HG03135 (cell line): ENCODE data around the gene NSG1.

Experiments
- ATAC-seq: cut with Tn5 transposase; IDR thresholded peaks from one replicate; pipeline ENCODE4 v1.9.1; 2021; ENCODE audit warnings: mild to moderate bottlenecking, moderate library complexity; ENCODE audit not compliant: unreplicated experiment

Gene NSG1

DNA sequence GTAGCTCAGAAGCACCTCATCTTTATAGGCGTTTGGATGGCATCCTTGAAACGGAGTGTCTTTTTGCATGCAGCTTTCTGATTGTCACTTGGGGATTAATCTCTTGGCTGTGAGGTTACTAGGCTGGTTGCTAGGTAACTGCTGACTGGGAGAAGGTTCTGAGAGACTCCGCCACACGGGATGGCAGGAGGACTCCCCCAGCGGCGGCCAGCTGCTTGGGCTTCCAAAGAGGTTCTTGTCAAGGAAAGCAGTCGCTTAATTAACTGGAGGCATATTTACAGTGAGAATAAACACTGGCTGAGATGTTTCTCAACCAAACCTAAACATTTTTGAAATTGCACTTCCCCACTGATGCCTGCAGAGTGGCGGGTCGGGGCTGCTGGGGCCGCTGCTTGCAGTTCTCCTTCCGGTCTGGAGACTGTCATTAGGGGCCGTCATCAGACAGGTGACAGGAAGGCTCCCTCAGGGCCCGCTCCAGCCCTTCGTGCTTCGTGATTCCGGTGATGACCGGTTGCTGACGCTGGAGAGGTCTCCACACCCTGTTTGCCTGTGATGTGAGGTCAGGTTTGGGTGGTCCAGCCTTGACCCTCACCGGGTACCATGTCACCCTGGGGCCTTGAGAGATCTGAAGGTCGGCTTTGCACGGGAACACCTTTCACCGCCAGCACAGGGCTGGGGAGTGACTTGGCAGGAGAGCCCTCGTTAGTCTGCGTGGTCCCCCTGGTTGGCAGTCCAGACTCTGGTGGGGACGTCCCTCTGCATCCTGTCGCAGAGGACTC, 9.1 kb downstream of the NSG1 start:
- ATAC-seq: no peak

DNA sequence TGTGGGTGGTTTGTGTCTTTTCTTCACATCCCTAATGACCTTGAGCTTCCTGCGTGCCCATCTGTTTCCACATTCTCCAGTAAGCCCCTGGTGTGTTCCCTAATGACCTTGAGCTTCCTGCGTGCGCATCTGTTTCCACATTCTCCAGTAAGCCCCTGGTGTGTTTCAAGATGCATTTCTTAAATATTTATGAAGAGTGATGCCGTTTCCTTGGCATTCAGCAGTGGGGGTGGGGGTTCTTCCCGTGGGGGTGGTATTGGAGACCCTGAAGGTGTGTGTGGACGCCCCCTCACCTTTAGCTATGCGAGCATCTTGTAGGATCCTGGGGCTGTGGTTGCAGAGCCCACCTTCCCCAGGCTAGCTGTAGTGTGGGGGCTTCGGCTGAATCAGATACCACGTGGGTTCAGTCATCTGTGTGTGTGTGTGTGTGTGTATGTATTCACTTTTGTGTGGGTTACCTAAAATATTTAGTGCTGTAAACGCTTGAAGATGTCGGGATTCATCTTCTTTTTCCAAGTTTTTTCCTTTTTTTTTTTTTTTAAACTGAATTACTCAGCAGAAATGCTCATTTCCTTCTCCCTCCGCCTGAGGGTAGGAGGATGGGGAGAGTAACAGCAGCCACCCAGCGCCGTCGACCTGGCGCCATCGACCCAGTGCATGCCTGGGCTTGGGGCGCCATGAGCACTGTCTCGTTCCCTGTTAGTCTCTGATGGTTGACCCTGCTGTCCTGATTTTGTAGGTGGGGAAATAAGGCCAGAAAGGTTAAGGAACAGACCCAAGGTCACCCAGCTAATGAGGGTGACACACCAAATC, 9.9 kb downstream of the NSG1 start:
- no peak for ATAC-seq

DNA sequence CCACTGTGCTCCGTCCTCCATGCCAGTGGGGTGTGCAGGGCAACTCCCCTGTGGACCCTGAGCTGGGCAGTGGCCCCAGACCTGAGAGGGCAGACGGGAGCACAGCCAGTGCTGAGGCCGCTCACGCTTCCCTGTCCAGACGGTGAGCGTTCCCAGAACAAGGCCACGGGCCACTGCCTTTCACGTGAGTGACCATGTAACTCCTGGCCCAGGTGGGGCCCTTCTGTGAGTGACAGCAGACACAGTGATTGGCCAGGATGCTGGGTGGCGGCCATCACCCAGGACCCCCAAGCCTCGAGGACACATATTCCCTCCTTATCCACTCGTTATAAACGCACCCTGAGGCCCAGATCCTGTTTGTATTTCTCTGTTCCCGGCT, 10.5 kb downstream of the NSG1 start:
- ATAC-seq: no peak

DNA sequence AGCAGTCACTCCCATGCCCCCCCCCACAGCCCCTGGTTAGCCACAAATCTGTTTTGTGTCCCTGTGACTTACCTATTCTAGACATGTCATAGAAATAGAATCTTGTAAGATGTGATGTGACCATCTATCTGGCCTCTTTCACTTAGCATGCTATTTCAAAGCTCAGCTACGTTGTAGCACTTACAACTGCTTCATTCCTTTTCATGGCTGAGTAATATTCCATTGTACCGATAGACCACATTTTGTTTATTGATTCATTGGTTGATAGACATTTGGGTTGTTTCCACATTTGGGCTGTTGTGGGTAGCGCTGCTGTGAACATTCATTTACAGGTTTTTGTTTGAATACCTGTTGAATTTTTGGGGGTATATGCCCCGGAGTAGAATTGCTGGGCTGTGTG, 11.5 kb downstream of the NSG1 start:
- ATAC-seq: no peak

- no peak for ATAC-seq
These were observed 14.1 kb downstream of the NSG1 start for GRCh38 chr4:4401036-4401435.

- no peak for ATAC-seq
These were observed 16.1 kb downstream of the NSG1 start for GRCh38 chr4:4402966-4403365.

GRCh38 chr4:4405358-4405962, 18.6 kb downstream of the NSG1 start:
- no peak for ATAC-seq

GRCh38 chr4:4406455-4407298, 19.8 kb downstream of the NSG1 start:
- ATAC-seq: no peak

- no peak for ATAC-seq
These were observed 20.6 kb downstream of the NSG1 start for GRCh38 chr4:4407299-4408131.

- ATAC-seq: no peak
These were observed 21.2 kb downstream of the NSG1 start for GRCh38 chr4:4408132-4408523.

DNA sequence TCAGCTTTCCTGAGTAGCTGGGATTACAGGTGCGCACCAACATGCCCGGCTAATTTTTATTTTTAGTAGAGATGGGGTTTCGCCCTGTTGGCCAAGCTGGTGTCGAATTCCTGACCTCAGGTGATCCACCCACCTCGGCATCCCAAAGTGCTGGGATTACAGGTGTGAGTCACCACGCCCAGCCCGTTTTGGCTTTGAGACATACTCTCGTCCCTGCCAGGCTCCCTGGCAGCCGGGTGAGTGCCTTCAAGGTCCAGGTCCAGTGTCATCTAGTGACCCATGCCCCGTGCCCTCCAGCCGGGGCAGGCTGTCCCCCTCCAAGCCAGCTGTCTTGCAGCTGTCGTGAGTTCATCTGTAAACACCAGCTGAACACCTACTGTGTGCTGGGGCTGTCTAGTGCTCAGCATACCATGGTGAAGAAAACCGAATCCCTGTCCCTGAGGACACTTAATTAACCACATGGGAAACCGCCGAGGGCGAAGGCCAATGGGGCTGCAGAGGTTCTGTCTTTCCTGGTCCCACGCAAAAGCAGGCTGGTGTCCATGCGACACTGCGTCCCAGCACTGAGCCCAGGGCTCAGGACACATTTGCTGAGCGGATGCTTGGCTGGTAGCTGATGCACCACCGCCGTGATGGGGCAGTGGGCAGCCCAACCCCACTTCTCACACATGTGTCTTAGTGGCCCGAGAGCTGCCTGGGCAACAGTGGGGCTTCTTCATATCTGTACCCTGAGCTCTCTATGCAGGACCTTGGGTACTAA, 21.9 kb downstream of the NSG1 start:
- ATAC-seq: no peak

DNA sequence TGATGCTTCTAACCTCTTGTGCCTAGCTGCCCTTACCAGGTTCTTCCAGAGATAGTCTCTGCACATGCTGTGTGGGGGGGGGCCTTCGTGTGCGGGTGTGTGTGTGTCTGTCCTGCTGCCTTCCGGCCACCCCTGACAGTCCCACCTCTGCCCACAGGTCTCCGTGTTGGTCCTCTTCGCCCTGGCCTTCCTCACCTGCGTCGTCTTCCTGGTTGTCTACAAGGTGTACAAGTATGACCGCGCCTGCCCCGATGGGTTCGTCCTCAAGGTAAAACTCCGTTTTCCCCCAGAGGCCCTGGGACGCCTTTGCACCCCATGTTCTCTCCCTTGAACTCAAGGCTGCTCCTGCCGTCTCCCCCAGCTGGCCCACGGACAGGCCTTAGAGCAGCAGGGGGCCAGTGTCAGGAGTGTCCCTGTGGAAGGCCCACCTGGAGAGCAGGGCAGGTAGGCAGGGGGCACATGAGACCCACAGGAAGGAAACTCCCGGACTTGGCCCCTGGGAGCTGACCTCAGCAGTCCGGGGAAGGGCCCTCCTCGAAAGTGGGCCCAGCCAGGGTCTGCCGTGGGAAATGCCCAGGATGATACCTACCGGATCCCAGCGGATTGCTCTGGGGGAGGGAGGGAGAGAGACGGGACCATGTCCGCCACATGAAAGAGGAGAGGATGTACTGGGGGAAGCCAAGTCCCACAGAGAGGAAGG, 22.7 kb downstream of the NSG1 start:
- no peak for ATAC-seq

- no peak for ATAC-seq
These were observed 23.4 kb downstream of the NSG1 start for GRCh38 chr4:4410271-4410670.

DNA sequence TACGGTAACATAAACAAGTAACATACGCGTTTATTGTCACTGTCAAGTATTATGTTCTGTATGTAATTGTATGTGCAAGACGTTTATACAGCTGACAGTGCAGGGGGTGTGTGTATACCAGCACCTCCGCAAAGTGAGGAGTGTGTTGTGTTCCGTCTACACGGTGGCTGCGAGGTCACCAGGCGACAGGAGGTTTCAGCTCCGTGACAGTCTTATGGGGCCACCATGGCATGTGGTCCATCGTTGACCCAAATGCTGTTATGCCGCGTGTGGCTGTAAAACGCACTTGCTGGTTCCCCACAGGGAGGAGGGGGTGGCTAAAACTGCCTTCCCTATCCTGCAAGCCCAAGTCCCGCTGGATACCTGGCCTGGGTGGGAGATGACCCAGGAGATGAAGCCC, 25.0 kb downstream of the NSG1 start:
- ATAC-seq: no peak

GRCh38 chr4:4412641-4413372, 25.9 kb downstream of the NSG1 start:
- no peak for ATAC-seq

DNA sequence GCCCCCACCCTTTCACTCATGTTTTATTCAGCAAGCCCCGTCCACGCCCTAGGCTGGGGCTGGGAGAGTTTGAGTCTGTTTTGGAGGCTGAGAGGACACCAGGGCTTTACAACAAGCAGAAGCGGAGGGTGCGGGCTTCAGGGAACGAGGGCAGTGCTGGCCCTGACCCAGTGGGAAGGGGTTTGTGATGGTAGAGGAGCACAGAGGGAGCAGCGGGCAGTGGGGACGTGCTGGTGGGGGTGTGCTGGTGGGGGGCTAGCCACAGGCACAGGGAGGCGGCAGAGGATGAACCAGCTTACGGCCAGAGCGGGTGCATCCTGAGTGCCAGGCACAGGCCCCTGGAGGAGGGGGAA, 26.4 kb downstream of the NSG1 start:
- no peak for ATAC-seq

GRCh38 chr4:4413806-4414205, 26.9 kb downstream of the NSG1 start:
- ATAC-seq: no peak

GRCh38 chr4:4415107-4415805, 28.4 kb downstream of the NSG1 start:
- no peak for ATAC-seq
